SU-DHL-6 (cell line): ENCODE results near the gene KRTAP12-1.

ENCODE experiments used
- H2AFZ ChIP-seq: fragments of 200-600 bp; sonication (generic); 2 replicates; pipeline ENCODE4 v1.6.1; 2014; ENCODE audit warnings: low read depth, mild to moderate bottlenecking, moderate library complexity, mixed read lengths, antibody characterized with exemption, low read length; ENCODE audit not compliant: severe bottlenecking
- H3F3A ChIP-seq: fragments of 200-600 bp; shearing (Covaris generic); 2 replicates; pipeline ENCODE4 v1.6.0; 2016; ENCODE audit warnings: antibody characterized with exemption, mild to moderate bottlenecking; ENCODE audit not compliant: insufficient read depth
- H3K27ac ChIP-seq: fragments of 200-600 bp; sonication (generic); 2 replicates; pipeline ENCODE4 v1.5.1; 2016; ENCODE audit warnings: low read depth, mild to moderate bottlenecking, low read length, moderate library complexity, mixed read lengths
- H3K27me3 ChIP-seq: fragments of 200-600 bp; sonication (generic), shearing (Covaris generic); 2 replicates; pipeline ENCODE4 v1.6.0; 2014; ENCODE audit warnings: mild to moderate bottlenecking, low read length
- H3K36me3 ChIP-seq: fragments of 200-600 bp; sonication (generic); 2 replicates; pipeline ENCODE4 v1.6.1; 2014; ENCODE audit warnings: mild to moderate bottlenecking, low read length, mixed read lengths
- H3K4me2 ChIP-seq: fragments of 300-600, 200-600 bp; shearing (Covaris generic), sonication (generic); 2 replicates; pipeline ENCODE4 v1.6.0; 2014; ENCODE audit warnings: low read length, low read depth, mild to moderate bottlenecking; ENCODE audit not compliant: poor library complexity, severe bottlenecking
- H3K4me3 ChIP-seq: fragments of 200-600 bp; sonication (generic); 2 replicates; pipeline ENCODE4 v1.5.1; 2014; ENCODE audit warnings: antibody characterized with exemption, low read length, mild to moderate bottlenecking, mixed read lengths; ENCODE audit not compliant: insufficient read depth, poor library complexity, severe bottlenecking
- H3K79me2 ChIP-seq: fragments of 200-600 bp; sonication (generic); 2 replicates; pipeline ENCODE4 v1.6.1; 2014; ENCODE audit warnings: mild to moderate bottlenecking, low read length, moderate library complexity; ENCODE audit not compliant: insufficient read depth
- H3K9ac ChIP-seq: fragments of 200-600 bp; sonication (generic); 2 replicates; pipeline ENCODE4 v1.7.0; 2014; ENCODE audit warnings: mild to moderate bottlenecking, low read length
- H3K9me2 ChIP-seq: fragments of 200-600 bp; sonication (generic); replicated peaks from 2 replicates; pipeline ENCODE4 v1.6.1; 2014; ENCODE audit warnings: low read length; ENCODE audit not compliant: insufficient read depth
- H3K9me3 ChIP-seq: fragments of 200-600 bp; sonication (generic); 2 replicates; pipeline ENCODE4 v1.6.1; 2014; ENCODE audit warnings: low read length, mixed read lengths; ENCODE audit not compliant: insufficient read depth
- H4K20me1 ChIP-seq: fragments of 200-600 bp; sonication (generic); 2 replicates; pipeline ENCODE4 v1.6.1; 2014; ENCODE audit warnings: low read depth, mild to moderate bottlenecking, antibody characterized with exemption, low read length, moderate library complexity, mixed read lengths
- CTCF ChIP-seq: fragments of 200-600 bp; sonication (generic); IDR thresholded peaks from one replicate; pipeline ENCODE4 v1.5.1; 2017; ENCODE audit warnings: antibody characterized with exemption, mild to moderate bottlenecking, low read length, moderate library complexity; ENCODE audit not compliant: insufficient read depth, poor library complexity, severe bottlenecking
- EZH2phosphoT487 ChIP-seq: fragments of 200-600 bp; sonication (generic), shearing (Covaris generic); conservative IDR thresholded peaks from 2 replicates; pipeline ENCODE4 v1.6.1; 2018; ENCODE audit warnings: mild to moderate bottlenecking, antibody characterized with exemption, low read length, moderate library complexity, mixed read lengths

KRTAP12-1 gene

GRCh38 chr21:44696572-44696971 is 14.6 kb upstream of the KRTAP12-1 start:
- H3K9ac ChIP-seq: no peak overlapping the region
- H3K4me2 ChIP-seq: no peak overlapping the region
- H3K9me3 ChIP-seq: no peaks in the 10 kb centered on the region
- no peaks in the 10 kb centered on the region for H3K9me2 ChIP-seq
- H4K20me1 ChIP-seq: no peaks in the 10 kb centered on the region
- H3F3A ChIP-seq: no peaks in the 10 kb centered on the region
- H3K79me2 ChIP-seq: no peaks in the 10 kb centered on the region
- no peaks in the 10 kb centered on the region for H3K36me3 ChIP-seq
- TF ChIP-seq CTCF (no peak), EZH2phosphoT487 (no peak)
- H3K27me3 ChIP-seq: no peaks in the 10 kb centered on the region
- no peak overlapping the region for H3K27ac ChIP-seq
- H3K4me3 ChIP-seq: no peak overlapping the region
- H2AFZ ChIP-seq: no peak overlapping the region

GRCh38 chr21:44695641-44696040 is 13.7 kb upstream of the KRTAP12-1 start:
- Histone ChIP-seq H4K20me1 (no peaks in the 10 kb centered on the region), H3K4me2 (no peak overlapping the region), H3K27me3 (no peaks in the 10 kb centered on the region), H3K9me3 (no peaks in the 10 kb centered on the region), H3F3A (no peaks in the 10 kb centered on the region), H2AFZ (no peak overlapping the region), H3K27ac (no peak overlapping the region), H3K9me2 (no peaks in the 10 kb centered on the region), H3K36me3 (no peaks in the 10 kb centered on the region), H3K79me2 (no peaks in the 10 kb centered on the region), H3K9ac (no peak overlapping the region), H3K4me3 (no peak overlapping the region)
- no peak for TF ChIP-seq EZH2phosphoT487
- TF ChIP-seq CTCF: no peak

- no peak overlapping the region for H2AFZ ChIP-seq
- no peaks in the 10 kb centered on the region for H3K9me3 ChIP-seq
- H4K20me1 ChIP-seq: no peaks in the 10 kb centered on the region
- H3F3A ChIP-seq: no peaks in the 10 kb centered on the region
- H3K27me3 ChIP-seq: no peaks in the 10 kb centered on the region
- H3K4me3 ChIP-seq: no peak overlapping the region
- no peak overlapping the region for H3K9ac ChIP-seq
- TF ChIP-seq EZH2phosphoT487: no peak
- no peak for TF ChIP-seq CTCF
- H3K36me3 ChIP-seq: no peaks in the 10 kb centered on the region
- H3K79me2 ChIP-seq: no peaks in the 10 kb centered on the region
- no peak overlapping the region for H3K27ac ChIP-seq
- H3K4me2 ChIP-seq: no peak overlapping the region
- H3K9me2 ChIP-seq: no peaks in the 10 kb centered on the region
These were observed 13.2 kb upstream of the KRTAP12-1 start for GRCh38 chr21:44695184-44695583.
